ENCODE measurements around the gene C11orf86. TPM values are rescaled to one million over a fixed set of nuclear protein-coding genes. Genes with fewer than 3 reads are reported as not detected.

The C11orf86 gene
- total and polyA plus RNA-seq, 2 of the 8 experiments (the other 6 are each of a cell fraction or from before 2014, with no cell fraction given), result 0.91 to 0.97 TPM

- TF ChIP-seq CBX5 (IDR thresholded peaks at IDR 0.05; ENCODE audit: low read depth, low read length) (no peak), ATF3 (IDR thresholded peaks at IDR 0.05; ENCODE audit: insufficient read depth, low read depth, low read length) (no peak), GABPA (IDR thresholded peaks at IDR 0.05; ENCODE audit: borderline replicate concordance, insufficient read depth, low read length) (no peak), HDAC2 (IDR thresholded peaks at IDR 0.05; ENCODE audit: borderline replicate concordance in 1 of 2, low read depth in 2 of 2, low read length in 2 of 2) (no peak), POU5F1 (IDR thresholded peaks at IDR 0.05; ENCODE audit: low read depth, low read length) (no peak), YY1 (IDR thresholded peaks at IDR 0.05; ENCODE audit: low read depth, low read length) (no peak), CHD1 (IDR thresholded peaks at IDR 0.05; ENCODE audit: low read depth, low read length) (no peak)
Observed at GRCh38 chr11:66950112-66950535, 25.0 kb upstream of the C11orf86 start (continued).
